Effector memory CD8-positive, alpha-beta T cell (primary cell): ENCODE data around the gene PGK2.

Experiments used
- ATAC-seq: fragments of 150-1000 bp; cut with Tn5 transposase; replicated peaks from 2 replicates; pipeline ENCODE4 v1.10.0; 2021; ENCODE audit warnings: mild to moderate bottlenecking, moderate library complexity
- DNase-seq, 3 experiments: peaks; one replicate each; pipeline ENCODE4 v3.0.0; 2021
- H3K27ac Mint-ChIP-seq, 2 donors: one replicate each; pipeline ENCODE4 v1.8.0; 2022; ENCODE audit warnings: mild to moderate bottlenecking in 2 of 2, mixed read lengths in 2 of 2, moderate library complexity in 2 of 2
- H3K27me3 Mint-ChIP-seq, 2 donors: one replicate each; pipeline ENCODE4 v1.8.0; 2022; ENCODE audit warnings: mixed read lengths in 2 of 2
- H3K36me3 Mint-ChIP-seq: one replicate; pipeline ENCODE4 v1.8.0; 2022; ENCODE audit warnings: mild to moderate bottlenecking, moderate library complexity, mixed read lengths; ENCODE audit not compliant: insufficient read depth
- H3K4me1 Mint-ChIP-seq, 2 donors: one replicate each; pipeline ENCODE4 v1.8.0; 2022; ENCODE audit warnings: low read depth in 2 of 2, mixed read lengths in 2 of 2
- H3K4me3 Mint-ChIP-seq, 2 donors: one replicate each; pipeline ENCODE4 v1.8.0; 2022; ENCODE audit warnings: mild to moderate bottlenecking in 2 of 2, mixed read lengths in 2 of 2, moderate library complexity in 2 of 2
- H3K9me3 Mint-ChIP-seq, 2 donors: one replicate each; pipeline ENCODE4 v1.8.0; 2022; ENCODE audit warnings: mixed read lengths in 2 of 2

The PGK2 gene

DNA sequence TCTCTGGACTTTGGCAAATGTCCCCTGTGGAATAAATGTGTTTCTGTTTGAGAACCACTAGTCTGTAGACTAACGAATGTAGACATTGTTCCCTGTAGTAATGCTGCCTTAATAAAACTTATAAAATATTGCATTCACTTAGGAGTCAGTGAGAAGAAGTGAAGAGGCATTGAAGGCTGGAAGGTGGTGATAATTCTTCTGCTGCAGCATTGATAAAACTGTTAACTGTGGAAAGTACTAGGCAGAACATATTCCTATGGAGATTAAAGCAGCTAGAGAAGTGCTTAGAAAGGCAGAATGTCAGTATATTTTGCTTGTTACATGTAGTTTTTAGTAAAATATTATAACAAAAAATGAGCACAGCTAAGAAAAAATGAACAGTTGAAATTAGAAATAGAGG is 4.8 kb downstream of the PGK2 start:
- Mint-ChIP-seq H3K4me3 (no peak overlapping the region), H3K27ac (no peak overlapping the region), H3K36me3 (no peaks in the 10 kb centered on the region), H3K27me3 (no peaks in the 10 kb centered on the region), H3K4me1 (no peaks in the 10 kb centered on the region), H3K9me3 (peaks cover 5 to 14% of the 10 kb centered on the region in 2 donors)
- DNase-seq (no peak), ATAC-seq (no peak)

DNA sequence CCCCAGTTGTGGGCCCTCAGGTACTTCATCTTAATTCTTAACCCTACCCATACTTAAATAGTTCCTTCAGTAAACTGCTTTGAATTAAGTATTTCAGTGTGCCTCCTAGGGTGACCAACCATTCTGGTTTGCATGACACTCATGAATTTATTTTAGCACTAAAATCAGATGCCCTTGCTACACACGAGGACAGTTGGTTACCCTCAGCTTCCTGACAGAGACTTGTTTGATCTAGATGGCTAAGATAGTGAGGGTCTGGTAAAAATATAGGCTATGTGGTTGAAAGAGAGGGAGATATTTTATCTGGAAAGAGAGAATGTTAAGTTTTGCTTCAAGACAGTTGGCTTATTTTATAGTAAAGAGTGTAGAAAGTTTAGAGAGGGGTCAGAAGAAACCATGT is 10.6 kb downstream of the PGK2 start:
- H3K36me3 Mint-ChIP-seq: no peaks in the 10 kb centered on the region
- no peaks in the 10 kb centered on the region for H3K4me1 Mint-ChIP-seq
- no peak overlapping the region for H3K27ac Mint-ChIP-seq
- ATAC-seq: no peak
- DNase-seq: no peak
- H3K27me3 Mint-ChIP-seq: no peaks in the 10 kb centered on the region
- no peak overlapping the region for H3K4me3 Mint-ChIP-seq
- peaks cover 3 to 10% of the 10 kb centered on the region in 2 donors for H3K9me3 Mint-ChIP-seq

DNA sequence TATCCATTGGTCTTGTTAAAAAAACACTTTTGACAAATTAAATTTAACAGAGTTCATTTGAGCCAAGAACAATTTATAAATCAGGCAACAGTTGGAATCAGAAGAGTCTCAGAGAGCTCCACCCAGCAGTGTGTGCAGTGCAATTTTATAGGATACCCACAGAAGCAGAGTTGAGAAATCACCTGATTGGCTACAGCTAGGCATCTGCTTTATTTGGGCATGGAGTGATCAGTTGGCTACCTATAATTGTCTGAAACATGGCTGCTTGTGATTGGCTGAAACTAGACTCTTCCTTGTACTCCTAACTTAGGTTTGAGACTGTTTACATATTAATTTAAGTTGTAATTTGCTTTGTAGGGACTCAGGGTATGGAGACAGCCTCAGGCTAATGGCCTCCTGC is 12.0 kb downstream of the PGK2 start:
- no peak for ATAC-seq

DNA sequence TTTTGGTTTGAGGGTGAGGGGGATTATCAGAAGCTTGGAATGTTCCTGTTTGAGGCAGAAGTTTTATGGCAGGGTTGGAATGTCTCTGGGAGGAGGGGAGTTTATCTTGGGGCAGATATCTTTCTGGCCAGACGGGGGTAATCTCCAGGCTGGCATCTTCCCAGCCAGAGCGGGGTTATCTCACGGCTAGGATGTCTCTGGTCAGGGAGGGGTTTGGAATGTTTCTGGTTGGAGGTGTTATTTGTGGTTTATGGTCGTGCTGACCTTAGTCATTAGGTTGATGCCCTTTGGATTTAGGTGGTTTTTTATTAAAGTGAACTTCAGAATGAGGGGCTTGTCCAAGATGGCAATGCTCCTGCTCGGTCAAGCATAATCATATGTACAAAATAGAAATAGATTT is 14.8 kb downstream of the PGK2 start:
- no peak for DNase-seq
- Mint-ChIP-seq H3K36me3 (no peaks in the 10 kb centered on the region), H3K9me3 (peaks cover 0 to 8% of the 10 kb centered on the region in 2 donors), H3K4me3 (no peak overlapping the region), H3K4me1 (no peaks in the 10 kb centered on the region), H3K27ac (no peak overlapping the region), H3K27me3 (no peaks in the 10 kb centered on the region)
- no peak for ATAC-seq

More for the DNA sequence above, 12.0 kb downstream of the PGK2 start:
- H3K36me3 Mint-ChIP-seq: no peaks in the 10 kb centered on the region
- H3K9me3 Mint-ChIP-seq: peaks cover 0 to 10% of the 10 kb centered on the region in 2 donors
- H3K27me3 Mint-ChIP-seq: no peaks in the 10 kb centered on the region
- no peaks in the 10 kb centered on the region for H3K4me1 Mint-ChIP-seq
- H3K27ac Mint-ChIP-seq: no peak overlapping the region
- no peak for DNase-seq
- no peak overlapping the region for H3K4me3 Mint-ChIP-seq

DNA sequence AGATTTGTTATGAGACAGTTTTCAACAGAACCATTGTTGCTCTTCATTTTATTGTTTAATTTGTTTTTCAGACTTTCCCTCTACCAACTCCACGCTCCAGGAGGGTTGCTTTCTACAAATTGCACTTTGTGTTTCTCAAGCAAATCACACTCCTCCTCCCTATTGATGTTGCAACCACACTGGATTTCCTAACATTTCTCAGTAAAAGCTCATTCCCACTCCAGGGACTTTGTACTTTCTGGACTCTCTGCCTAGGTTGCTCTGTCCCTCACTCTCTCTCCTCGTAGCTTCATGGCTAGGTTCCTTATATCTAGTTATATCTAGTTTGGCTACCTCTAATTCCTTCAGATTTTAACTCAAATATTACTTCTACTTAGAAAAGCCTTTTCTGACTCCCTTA is 20.3 kb downstream of the PGK2 start:
- Mint-ChIP-seq H3K27me3 (no peaks in the 10 kb centered on the region), H3K4me1 (no peaks in the 10 kb centered on the region), H3K4me3 (no peak overlapping the region), H3K9me3 (peaks cover 6 to 9% of the 10 kb centered on the region in 2 donors), H3K27ac (no peak overlapping the region), H3K36me3 (no peaks in the 10 kb centered on the region)
- DNase-seq (no peak), ATAC-seq (no peak)

DNA sequence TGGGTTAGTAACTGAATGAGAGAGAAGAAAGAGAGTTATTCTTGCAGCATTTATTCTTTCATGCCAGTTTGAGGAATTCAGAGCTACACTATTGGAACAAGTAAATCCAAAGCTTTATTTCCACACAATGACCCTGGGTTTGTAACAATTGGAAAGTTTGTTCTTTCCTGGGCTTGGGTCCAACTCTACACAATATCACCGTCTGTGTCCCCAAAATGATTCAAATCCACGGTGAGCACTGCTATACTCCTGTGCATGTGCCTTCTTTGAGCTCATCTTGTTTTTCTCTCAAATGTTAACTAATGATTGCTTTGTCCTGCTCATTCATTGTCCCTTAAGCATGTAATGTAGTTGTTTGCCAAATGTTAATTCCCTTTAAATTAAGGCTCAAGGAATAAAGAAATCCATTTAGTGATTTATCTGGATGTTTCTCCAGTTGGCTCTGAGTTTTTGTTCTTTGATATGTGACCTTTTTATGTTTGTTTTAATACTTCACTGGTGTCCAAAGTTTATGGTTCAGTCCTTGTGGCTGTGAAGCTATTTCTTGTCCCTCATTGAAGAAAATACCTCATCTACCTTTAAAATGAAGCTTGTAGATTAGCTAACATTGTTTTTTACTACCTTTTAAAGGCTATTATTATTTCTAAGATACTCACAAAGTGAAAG is 22.4 kb downstream of the PGK2 start:
- Mint-ChIP-seq H3K27ac (no peak overlapping the region), H3K27me3 (no peaks in the 10 kb centered on the region)

DNA sequence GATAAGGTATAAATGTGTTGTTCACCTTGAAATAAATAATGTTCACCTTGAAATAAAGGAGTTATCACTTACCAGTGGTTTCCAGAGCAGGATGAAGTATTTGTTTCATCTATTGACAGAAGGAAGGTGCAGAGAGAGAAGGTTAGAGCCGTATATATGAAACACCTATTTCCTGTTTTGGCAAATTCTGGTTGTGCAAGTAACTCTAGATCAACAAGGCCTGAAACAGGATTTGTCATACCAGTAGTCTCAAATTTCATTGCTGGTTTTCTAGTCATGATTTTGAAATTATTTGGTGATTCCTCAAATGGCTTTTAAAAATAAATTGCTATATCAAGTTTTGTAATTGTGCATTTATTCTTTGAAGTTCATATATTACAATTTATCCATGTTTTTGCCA is 42.8 kb downstream of the PGK2 start, which contains the start of gene CRISP3:
Gene CRISP3 (minus strand): TSS at position 130 of the 400 bp plus-strand sequence. CDS start 21 bp downstream, at position 109.
- no peaks in the 10 kb centered on the region for H3K36me3 Mint-ChIP-seq
- no peak within 1 kb of the TSS for H3K27ac Mint-ChIP-seq
- no peaks in the 10 kb centered on the region for H3K4me1 Mint-ChIP-seq
- peaks cover 6 to 19% of the 10 kb centered on the region in 2 donors for H3K9me3 Mint-ChIP-seq
- H3K27me3 Mint-ChIP-seq: no peaks in the 10 kb centered on the region
- DNase-seq (no peak), ATAC-seq (no peak)
- no peak within 1 kb of the TSS for H3K4me3 Mint-ChIP-seq

More for the DNA sequence above, 22.4 kb downstream of the PGK2 start:
- H3K4me3 Mint-ChIP-seq: no peak overlapping the region
- ATAC-seq (no peak), DNase-seq (no peak)
- H3K9me3 Mint-ChIP-seq: peaks cover 6 to 13% of the 10 kb centered on the region in 2 donors
- no peaks in the 10 kb centered on the region for H3K4me1 Mint-ChIP-seq
- H3K36me3 Mint-ChIP-seq: no peaks in the 10 kb centered on the region

DNA sequence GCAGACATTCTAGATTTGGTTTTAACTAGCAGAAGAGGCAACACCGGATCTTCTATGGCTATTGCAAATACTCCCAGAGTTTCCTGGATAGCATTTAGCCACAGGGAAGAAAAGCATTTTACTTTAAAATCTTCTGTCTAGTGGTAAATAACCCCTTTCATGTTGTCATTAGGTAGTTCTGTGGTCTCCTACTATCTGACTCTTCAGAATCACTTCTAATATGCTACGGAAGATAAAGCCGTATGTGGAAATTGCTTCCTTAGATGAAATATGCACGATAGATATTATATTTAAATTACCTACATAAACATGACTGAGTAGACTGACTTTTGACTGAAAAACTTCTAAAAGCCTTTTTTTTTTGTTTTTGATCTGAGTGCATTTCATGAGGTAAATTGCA is 43.7 kb downstream of the PGK2 start:
- H3K9me3 Mint-ChIP-seq: peaks cover 6 to 19% of the 10 kb centered on the region in 2 donors
- H3K4me1 Mint-ChIP-seq: no peaks in the 10 kb centered on the region
- no peak for ATAC-seq
- no peak overlapping the region for H3K27ac Mint-ChIP-seq
- no peaks in the 10 kb centered on the region for H3K27me3 Mint-ChIP-seq
- H3K36me3 Mint-ChIP-seq: no peaks in the 10 kb centered on the region
- H3K4me3 Mint-ChIP-seq: no peak overlapping the region
- DNase-seq: no peak

DNA sequence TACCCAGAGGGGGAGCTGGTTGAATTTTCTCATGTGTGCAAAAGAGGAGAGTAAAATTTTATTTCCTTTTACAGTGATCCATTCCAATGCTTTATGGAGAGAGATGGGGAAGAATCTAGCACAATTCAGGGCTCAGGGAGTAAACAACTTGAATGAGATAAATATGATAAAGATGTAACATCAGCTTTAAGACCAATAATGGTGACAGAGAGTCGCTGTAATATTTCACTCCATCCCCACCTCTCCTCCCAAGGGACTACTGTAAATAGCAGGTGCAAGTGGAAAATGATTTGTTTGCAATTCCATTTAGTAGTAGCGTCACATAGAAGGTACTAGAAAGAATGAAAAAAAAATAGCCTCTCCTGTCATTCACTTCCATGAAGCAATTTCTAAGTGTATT is 47.7 kb downstream of the PGK2 start:
- ATAC-seq (no peak), DNase-seq (no peak)
- no peaks in the 10 kb centered on the region for H3K27me3 Mint-ChIP-seq
- H3K4me1 Mint-ChIP-seq: no peaks in the 10 kb centered on the region
- no peak overlapping the region for H3K4me3 Mint-ChIP-seq
- no peak overlapping the region for H3K27ac Mint-ChIP-seq
- H3K36me3 Mint-ChIP-seq: no peaks in the 10 kb centered on the region
- H3K9me3 Mint-ChIP-seq: peaks cover 1 to 9% of the 10 kb centered on the region in 2 donors

DNA sequence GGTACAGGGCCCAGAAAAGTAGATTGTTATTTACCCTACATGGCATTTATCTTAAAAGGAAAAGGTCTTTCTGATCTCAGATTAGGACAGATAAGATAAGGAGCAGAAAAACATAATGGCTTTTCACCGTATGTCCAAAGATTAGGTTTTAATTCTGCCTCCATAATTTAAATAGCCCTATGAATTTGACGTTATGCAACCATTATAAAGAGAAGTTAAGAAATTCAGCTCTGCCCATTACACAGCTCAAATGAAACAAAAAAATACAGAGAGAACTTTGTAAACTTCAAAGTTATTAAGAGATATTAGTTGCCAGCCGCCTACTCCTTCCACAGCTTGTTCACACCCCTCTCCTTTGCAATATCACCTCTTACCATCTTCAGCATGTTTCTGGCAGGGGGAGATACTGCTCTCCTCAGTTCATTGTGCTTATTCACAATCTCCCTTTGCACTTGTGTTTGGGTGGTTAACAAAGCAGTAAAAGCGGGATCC is 51.0 kb downstream of the PGK2 start:
- Mint-ChIP-seq H3K27ac (no peak overlapping the region), H3K27me3 (no peaks in the 10 kb centered on the region), H3K4me3 (no peak overlapping the region), H3K4me1 (no peaks in the 10 kb centered on the region), H3K36me3 (no peaks in the 10 kb centered on the region), H3K9me3 (peaks cover under 1 to 5% of the 10 kb centered on the region in 2 donors)
- DNase-seq (no peak), ATAC-seq (no peak)
